HG03196 (cell line): ENCODE data around the gene GPR153.
"Not testable (repeated sequence)": the region's sequence is repeated elsewhere in the genome, so short reads cannot be mapped to it uniquely, and the experiment has no call there.

Experiments used
- ATAC-seq: cut with Tn5 transposase; IDR thresholded peaks from one replicate; pipeline ENCODE4 v1.9.1; 2021; ENCODE audit not compliant: unreplicated experiment

GPR153 gene

DNA sequence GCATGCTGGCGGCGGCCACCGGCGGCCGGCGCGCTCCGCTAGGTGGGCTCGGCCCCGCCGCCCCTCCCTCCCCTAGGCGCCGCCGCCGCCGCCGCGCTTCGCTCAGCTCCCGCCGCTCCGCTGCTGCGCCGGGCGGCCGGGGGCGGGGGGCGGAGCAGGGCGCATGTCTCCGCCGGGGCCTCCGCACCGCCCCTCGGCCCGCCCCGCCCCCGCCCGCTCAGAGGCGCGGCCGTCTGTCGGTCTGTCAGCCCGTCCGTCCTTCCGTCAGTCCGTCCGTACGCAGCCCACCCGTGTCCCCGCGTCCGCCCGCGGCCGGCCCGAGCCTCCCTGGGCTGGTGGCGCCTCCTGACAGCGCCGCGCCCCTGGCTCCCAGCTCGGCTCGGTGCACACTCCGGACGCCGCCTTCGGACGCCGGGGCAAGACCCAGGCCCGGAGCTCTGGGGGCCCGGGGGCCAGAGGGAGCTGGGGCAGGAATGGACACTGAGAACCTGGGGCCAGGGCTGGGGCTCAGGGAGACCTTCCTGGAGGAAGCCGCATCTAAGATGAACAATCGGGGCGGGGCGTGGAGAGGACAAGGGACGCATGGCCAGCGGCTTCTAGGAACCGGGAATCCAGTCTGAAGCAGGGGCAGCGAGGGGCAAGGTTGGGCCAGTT is at the start of gene GPR153:
Gene GPR153, minus strand, starts transcription at position 138 of the 654 bp plus-strand sequence. CDS start 6,193 bp downstream, outside the sequence.
- ATAC-seq, result no peak

DNA sequence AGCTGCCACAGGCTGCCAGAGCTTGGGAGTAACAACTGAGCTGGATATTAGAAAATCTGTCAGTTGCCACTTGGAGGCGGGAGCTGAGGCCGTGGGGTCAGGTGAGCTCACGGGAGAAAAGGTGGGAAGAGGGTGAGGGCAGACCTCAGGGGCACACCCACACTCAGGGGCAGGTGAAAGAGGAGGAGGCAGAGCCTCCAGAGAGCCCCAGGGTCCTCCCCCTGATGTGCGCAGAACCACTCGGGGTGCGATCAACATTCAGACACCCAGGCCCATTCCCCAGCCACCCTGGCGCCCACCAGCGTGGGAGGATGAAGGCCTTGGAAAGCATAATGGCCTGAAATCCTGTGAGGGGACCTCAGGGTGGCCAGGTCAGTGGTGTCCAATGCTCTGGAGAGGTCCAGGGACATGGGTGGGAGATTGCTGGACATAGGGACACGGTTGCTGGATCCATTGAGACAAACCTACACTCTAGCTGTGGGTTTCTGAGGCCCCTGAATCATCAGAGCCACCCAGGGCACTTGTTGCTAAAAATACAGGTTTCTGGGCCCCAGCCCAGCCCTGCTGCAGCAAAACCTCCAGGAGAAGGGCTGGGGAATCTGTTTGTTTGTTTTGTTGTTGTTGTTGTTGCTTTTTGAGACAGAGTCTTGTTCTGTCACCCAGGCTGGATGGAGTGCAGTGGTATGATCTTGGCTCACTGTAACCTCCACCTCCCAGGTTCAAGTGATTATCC is 49.4 kb upstream of the GPR153 start:
- no peak for ATAC-seq

DNA sequence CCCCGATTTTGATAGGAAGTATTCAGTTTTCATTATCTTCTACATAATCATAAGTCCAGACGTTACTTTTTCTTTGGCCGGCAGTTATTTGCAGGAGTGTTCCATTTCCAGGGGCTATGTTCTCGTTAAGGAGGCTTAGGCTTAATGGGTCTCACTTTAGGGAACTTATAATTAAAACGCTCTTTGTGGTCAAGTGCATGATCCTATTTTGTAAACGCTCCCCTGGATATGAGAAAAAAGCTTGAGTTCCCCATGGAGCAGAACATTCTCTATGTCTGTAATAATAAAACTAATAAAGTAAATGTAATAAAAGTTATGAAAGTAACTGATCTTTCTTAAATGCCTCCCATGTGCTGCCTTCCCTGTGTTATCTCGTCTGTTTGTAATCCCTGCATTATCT is 48.7 kb upstream of the GPR153 start:
- no peak for ATAC-seq

DNA sequence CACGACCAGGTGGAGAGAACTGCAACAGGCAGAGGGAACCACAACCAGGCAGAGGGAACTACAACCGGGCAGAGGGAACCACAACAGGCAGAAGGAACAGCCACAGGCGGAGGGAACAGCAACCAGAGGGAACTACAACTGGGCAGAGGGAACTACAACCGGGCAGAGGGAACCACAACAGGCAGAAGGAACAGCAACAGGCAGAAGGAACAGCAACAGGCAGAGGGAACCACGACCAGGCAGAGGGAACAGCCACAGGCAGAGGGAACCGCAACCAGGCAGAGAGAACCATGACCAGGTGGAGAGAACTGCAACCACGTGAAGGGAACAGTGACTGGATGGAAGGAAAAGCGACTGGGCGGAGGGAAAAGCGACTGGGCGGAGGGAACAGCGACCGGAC is 47.6 kb upstream of the GPR153 start:
- no peak for ATAC-seq

DNA sequence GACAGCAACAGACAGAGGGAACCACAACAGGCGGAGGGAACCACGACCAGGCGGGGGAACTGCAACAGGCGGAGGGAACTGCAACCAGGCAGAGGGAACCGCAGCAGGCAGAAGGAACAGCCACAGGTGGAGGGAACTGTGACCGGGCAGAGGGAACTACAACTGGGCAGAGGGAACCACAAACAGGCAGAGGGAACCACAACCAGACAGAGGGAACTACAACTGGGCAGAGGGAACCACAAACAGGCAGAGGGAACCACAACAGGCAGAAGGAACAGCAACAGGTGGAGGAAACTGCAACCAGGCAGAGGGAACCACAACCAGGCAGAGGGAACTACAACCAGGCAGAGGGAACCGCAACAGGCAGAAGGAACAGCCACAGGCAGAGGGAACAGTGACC is 46.8 kb upstream of the GPR153 start:
- ATAC-seq, result not testable (repeated sequence)

DNA sequence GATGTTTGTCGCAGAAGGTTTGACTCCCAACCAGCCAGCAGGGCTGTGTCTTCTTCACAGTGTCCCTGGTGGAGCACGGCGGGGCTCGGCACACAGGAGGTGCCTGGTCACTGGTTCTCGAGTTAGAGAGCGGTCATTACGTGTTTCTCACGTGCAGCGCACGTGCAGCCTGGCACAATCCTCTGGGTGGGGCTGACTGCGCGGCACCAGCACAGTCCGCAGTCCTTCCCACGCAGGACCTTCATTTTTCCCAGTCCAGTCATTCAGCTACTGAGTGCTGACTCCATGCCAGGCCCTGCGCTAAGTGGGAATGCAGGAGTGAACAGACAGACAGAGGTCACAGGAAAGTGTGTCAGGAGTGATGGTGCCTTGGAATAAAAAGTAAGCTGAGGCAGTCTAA is 46.2 kb upstream of the GPR153 start:
- no peak for ATAC-seq

DNA sequence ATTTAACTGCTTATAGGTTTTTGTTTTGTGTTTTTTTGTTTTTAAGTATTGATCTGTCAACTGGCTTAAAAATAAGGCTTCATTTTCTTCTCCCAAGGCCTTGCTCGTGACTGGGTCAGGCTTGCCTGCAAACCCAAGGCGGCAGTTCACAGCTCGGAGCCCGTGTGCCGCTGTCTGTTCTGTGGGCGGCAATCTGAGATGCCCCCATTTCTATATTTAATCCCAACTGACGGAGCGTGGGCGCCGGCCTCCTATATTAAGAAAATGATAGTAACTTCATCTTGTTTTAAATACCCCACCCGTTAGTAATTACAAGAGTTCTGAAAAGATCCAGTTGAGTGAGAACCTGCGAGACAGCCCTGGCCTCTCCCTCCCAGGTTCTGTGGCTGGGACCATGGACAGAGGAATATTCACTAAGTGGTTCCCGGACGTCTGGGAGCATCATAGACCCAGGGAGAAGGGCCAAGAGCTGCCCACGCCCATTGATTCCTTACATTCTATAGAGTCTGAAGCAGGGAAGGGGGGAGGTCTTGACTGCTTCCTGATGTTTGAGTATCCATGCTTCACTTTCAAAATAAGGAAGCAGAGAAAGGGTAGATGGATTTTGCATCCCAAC is 42.6 kb upstream of the GPR153 start:
- ATAC-seq, result no peak

DNA sequence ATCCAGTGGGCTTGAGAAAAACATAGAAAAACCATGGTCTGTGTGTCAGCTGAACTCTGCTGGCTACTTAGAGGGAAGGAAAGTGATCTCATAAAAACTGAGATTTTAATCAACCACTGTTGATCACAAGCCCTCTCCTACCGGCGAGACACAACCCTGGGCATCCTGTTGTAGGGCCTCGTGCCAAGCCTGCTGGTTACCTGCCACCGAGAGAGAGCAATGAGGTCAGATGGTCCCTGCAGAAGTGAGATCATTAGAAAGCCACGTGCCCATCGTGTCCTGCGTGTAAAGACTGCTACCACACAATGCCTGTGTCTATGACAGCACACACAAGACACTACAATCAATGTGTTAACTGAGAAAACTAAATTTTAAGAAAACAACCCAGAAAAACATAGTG is 41.7 kb upstream of the GPR153 start:
- ATAC-seq, result no peak

DNA sequence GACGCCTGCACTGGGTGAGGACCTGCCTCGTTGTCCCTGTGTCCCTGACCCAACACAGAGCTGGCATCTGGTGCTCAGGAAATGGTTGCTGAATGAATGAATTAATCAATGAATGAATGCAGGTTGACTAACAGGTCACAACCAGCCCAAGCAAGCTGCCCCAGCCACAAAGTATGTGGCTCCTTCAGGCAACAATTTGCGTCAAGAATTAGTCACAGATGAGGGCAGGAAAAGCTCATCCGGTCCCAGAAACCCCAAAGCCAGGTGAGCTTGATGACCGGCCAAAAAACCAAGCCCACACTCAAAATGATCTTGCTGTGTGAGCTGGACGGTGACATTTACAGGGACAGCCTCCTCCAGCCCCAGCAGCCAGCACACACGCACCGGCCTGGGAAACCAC is 40.6 kb upstream of the GPR153 start:
- no peak for ATAC-seq

DNA sequence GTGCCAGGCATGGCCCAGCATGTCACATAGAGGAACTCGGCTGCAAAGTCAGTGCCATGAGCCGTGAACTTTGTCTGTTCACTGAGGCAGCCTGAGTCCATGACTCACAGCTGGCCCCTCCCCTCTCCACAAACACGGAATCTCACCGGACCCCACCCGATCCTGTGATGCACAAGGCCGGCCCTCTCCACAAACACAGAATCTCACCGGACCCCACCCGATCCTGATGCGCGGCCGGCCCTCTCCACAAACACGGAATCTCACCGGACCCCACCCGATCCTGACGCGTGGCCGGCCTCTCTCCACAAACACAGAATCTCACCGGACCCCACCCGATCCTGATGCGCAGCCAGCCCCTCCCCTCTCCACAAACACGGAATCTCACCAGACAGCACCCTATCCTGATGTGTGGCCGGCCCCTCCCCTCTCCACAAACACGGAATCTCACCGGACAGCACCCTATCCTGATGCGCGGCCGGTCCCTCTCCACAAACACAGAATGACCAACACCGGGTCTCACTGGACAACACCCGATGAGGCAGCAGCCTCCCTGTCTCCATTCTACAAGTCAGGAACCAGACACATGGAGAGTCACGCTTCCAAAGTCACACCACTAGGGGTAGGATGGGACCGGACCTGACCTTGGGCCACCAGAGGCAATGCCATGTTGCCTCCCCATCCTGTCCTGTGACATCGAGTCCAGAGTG is 39.6 kb upstream of the GPR153 start:
- ATAC-seq, result no peak

DNA sequence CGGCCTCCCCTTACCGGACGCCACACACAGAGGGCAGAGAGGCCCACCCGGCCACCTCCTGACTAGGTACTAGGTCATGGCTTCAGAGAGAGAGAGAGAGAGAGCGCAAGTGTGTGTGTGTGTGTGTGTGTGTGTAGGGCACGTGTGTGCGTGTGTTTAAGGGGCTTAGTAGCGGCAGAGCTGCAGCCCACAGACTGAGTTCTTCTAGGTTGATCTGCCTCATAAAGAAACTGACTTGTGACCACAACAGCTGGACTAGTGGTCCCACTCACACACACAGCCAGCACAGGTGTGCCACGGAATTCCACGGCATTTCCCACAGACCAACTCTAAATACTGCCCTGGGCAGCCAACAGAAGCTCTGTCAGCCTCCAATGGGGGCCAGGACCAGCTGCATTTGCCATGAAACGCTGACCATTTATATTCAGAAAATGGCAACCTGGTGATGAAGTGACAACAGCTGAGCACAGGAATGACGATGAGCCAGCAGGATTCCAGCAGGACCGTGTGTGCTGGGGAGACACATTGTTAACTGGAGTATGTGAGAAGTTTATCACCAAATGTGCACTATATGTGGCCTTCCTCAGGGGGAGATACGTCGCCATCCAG is 38.8 kb upstream of the GPR153 start:
- no peak for ATAC-seq

DNA sequence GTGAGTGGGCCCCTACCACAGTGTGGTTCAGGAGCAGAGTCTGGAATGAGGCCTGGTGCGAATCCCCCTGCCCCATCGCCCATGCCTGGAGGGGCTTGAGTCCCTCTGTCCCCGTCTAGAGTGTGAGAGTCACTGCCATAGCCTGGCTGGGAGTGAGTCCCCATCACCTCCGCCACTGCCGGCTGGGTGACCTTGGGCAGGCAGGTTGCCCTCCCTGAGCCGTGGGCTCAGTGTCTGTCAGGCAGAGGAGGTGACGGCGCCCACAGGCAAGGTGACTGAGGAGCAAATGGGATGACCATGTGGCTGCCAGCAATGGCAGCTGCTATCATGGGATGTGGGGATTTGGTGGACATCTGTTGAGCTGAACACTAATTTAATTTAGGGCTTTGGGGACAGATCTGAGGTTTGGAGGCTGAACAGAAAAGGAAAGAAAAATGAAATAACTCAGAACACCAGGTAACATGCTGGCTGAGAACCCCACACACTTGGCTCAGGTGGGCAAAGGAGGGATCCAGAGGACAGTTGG is 38.1 kb upstream of the GPR153 start:
- ATAC-seq, result no peak

DNA sequence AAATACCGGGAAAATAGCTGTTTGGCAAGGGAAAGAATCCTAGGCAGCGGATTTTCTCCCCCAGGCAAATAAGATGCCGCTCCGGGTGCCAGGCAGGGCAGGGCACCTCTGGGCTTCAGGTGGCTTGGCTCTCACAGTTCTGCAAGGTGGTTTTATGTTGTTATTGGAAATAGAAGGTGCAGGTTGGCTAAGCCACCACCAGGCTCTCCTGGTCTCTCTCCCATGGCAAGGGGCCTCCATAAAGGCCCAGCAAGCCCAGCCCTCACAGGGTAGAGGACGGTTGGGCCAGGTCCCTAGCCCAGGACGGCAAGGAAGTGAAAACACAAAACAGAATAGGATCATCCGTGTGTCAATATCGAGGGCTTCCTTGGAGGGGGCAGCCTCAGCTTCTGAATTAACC is 37.6 kb upstream of the GPR153 start:
- ATAC-seq, result no peak

DNA sequence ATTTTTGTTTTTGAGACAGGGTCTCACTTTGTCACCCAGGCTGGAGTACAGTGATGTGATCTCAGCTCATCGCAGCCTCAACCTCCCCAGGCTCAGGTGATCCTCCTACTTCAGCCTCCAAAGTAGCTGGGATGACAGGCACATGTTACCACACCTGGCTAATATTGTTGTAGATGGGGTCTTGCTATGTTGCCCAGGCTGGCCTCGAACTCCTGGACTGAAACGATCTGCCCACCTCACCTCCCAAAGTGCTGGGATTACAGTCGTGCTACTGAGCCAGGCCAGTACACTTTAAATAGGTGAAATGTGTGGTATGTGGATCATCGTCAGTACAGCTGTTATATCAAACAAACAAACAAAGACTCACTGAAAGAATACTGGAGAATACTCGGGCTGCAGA is 35.0 kb upstream of the GPR153 start:
- ATAC-seq, result no peak

DNA sequence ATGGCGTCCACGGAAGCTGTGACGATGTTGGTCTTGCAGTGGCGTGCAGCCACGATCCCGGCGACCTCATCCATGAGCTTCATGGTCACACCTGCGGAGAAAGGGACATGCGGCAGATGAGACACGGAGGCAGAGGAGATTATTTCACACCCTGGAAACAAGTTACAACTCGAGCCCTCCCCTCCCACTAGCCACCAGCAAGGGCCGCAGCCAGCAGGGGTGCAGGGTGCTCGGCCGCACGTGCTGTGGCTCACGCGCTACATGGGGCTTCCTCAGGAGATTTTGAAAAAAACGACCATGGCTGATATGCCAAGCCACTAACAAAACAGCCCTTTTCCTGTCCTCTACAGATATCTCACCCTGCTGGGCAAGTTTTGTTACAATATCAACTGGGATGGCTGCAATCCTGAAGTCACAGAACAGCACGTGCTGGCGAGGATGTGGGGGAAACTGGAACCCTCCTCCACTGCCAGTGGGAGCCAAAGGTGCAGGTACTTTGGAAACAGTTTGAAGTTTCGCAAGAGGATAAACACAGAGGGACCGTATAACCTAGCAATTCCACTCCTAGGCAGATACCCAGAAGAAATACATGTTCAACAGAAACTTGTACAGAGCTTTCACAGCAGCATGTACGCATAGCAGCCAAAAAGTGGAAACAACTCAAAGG is 34.1 kb upstream of the GPR153 start:
- ATAC-seq, result no peak

DNA sequence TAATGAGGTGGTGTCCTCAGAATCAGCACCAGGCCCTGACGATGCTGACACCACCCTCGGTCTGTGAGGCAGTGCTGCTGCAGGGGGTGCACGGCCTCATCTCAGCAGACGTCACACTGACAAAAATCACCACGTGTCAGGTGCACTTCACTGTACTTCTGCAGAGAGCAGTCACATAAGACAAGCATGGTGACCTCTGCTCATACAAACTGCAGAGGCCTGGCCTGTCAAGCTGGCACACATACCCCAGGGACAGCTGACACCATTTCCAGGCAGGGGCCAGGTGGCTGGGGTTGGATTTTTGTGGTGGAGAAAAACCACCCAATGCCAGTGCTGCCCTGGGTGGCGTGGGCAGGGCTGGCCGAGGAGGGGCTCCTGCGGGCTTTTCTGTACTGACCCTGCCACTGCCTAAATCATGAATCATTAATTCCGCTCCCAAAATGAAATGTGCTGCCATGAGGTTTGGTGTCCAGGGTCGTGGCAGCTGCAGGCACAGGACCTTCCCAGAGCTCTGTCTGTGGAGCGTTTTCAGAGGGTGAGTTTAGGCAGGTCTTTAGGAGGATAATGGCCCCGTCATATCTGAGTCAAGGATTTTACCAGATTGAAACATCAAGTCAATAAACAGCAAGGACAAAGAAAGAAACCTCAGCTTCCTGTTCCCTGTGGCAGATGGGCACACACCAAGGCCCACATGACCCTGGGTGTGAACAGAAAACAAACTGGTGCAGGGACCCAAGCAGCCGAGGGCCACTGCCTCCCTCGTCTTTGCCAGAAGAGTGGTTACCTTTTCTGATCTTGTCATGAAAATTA is 33.4 kb upstream of the GPR153 start:
- ATAC-seq, result no peak

DNA sequence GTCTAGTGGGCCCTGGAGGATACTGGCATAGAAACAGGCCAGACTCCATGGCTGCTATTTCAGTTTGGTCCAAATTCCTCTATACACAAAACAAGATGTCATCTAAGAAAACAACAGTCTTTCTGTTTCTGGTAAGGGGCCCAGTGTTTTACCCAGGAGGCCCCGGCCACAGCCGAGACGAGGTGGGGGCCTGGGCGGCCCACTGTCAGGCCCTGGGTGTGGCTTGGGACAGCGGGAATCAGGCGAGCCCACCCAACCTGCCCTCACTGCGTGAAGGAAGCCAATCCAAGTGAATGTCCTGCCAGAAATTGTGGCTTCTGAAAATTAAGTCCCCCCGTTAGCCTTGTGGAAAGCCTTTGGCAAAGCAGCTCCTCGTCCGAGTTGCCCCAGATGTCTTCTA is 31.2 kb upstream of the GPR153 start:
- ATAC-seq, result no peak

DNA sequence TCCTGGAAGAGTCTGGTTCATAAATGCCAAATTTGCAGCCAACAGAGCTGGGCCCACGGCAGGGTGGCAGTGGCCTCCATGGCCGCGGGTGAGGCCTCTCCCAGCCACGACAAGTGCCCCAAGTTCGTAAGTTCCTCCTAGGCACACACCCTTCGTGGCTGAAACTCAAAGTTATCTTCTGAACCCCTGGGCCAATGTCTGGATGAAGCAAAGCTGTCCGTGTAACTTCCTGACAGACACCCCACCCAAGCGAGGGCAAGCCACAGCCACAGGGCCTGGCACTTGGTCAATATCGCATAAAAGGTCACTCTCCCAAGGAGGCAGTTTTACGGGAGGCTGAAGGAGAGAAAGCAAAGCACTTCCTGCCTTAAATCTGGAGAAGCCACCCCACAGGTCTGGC is 27.8 kb upstream of the GPR153 start:
- no peak for ATAC-seq

DNA sequence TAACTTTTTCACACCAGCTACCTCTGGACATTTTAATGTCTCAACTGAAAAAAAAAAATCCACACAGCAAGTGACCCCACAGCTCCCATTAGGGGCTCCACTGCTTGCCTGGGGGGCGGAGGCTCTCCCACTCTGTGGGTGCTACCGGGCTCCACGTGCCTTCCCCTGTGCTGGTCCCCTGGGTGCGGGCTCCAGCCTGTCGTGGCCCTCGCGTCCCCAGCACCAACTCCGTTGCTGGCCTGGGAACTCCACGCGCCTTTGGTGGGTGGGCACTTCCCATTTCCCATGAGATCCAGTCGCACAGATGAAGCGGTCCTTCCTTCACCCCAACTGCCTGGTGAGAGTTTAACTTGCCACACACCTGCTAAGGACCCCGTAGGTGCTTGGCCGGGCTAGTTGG is 27.1 kb upstream of the GPR153 start:
- ATAC-seq, result no peak

DNA sequence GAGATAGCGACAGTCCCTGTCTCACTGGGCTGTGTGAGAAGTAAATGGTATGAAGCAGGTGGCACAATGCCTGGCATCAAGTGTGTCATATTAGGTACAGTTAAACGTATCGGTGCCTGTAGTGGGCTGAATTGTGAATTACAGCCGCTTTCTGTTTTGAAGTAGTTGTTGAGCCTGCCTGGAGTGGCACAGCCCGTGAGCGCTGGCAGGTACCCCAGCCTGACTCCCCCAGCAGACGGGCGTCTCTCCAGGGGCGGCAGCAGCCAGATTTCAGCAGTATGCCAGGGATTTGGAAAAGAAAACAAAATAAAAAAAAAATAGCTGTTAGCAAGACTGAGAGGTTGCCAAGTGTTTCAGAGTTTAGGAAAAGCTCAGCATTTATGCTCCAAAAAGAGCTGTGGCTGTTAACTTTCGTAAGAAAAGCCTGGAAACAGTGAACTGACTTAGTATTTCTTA is 26.6 kb upstream of the GPR153 start:
- no peak for ATAC-seq
